ENCODE measurements around the gene TMEM79.

DNA sequence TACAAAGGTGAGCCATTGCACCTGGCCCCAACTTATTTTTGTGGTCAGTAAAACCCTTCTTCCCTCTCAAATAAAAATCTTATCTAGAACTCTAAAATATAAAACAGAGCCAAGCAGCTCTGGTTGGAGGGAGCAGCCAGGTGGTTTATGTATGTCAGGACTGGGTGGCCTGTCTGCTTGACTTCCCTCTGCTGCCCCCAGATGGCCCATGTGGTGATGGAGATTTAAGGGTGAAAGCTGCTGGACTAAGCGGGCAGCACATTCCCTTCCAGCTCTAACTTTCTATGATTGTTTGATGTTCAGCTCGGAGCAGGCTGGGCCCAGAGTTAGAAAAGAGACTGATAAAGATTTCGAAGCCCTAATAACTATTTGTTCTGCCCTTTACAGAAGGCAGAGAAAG, 24.3 kb upstream of the TMEM79 start:
- TF ChIP-seq POLR2A (IDR thresholded peaks at IDR 0.05; ENCODE audit: extremely low read depth, insufficient read length) (no peak), MYC (IDR thresholded peaks at IDR 0.05; ENCODE audit: low read depth, low read length) (no peak)
- TF ChIP-seq, protein P1, sequence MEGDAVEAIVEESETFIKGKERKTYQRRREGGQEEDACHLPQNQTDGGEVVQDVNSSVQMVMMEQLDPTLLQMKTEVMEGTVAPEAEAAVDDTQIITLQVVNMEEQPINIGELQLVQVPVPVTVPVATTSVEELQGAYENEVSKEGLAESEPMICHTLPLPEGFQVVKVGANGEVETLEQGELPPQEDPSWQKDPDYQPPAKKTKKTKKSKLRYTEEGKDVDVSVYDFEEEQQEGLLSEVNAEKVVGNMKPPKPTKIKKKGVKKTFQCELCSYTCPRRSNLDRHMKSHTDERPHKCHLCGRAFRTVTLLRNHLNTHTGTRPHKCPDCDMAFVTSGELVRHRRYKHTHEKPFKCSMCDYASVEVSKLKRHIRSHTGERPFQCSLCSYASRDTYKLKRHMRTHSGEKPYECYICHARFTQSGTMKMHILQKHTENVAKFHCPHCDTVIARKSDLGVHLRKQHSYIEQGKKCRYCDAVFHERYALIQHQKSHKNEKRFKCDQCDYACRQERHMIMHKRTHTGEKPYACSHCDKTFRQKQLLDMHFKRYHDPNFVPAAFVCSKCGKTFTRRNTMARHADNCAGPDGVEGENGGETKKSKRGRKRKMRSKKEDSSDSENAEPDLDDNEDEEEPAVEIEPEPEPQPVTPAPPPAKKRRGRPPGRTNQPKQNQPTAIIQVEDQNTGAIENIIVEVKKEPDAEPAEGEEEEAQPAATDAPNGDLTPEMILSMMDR (IDR thresholded peaks at IDR 0.05; ENCODE audit: low read depth, low read length) = no peak
- TF ChIP-seq, protein P2, sequence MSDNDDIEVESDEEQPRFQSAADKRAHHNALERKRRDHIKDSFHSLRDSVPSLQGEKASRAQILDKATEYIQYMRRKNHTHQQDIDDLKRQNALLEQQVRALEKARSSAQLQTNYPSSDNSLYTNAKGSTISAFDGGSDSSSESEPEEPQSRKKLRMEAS (IDR thresholded peaks at IDR 0.05; ENCODE audit: low read depth, low read length) = no peak
